ENCODE measurements around the gene GRIA4.

GRIA4 gene

GRCh38 chr11:105988197-105988596 lies 378.3 kb downstream of the GRIA4 start:
- no peak for TF ChIP-seq EZH2phosphoT487 (conservative IDR thresholded peaks at IDR 0.05; ENCODE audit: low read length)
- TF ChIP-seq CTCF (IDR thresholded peaks at IDR 0.05; ENCODE audit: insufficient read depth, low read length, poor library complexity, severe bottlenecking): no peak
- H3K4me3 ChIP-seq (ENCODE audit: insufficient read depth, low read length, poor library complexity, severe bottlenecking): no peak overlapping the region
- H2AFZ ChIP-seq (ENCODE audit: low read depth, low read length, severe bottlenecking): no peak overlapping the region
- no peaks in the 10 kb centered on the region for H3K79me2 ChIP-seq (ENCODE audit: insufficient read depth, low read length)
- H3K36me3 ChIP-seq (ENCODE audit: low read length): no peaks in the 10 kb centered on the region
- H3K9me2 ChIP-seq (replicated peaks; ENCODE audit: insufficient read depth, low read length): no peaks in the 10 kb centered on the region
- no peak overlapping the region for H3K27ac ChIP-seq (ENCODE audit: low read depth, low read length)
- H3K27me3 ChIP-seq (ENCODE audit: low read length): no peaks in the 10 kb centered on the region
- H3K4me2 ChIP-seq (ENCODE audit: low read depth, low read length, poor library complexity, severe bottlenecking): no peak overlapping the region
- no peaks in the 10 kb centered on the region for H3K9me3 ChIP-seq (ENCODE audit: insufficient read depth, low read length)
- no peaks in the 10 kb centered on the region for H3F3A ChIP-seq (ENCODE audit: insufficient read depth)
- H4K20me1 ChIP-seq (ENCODE audit: low read depth, low read length): no peaks in the 10 kb centered on the region
- H3K9ac ChIP-seq (ENCODE audit: low read length): no peak overlapping the region

GRCh38 chr11:105989124-105989523 lies 379.3 kb downstream of the GRIA4 start:
- Histone ChIP-seq H4K20me1 (ENCODE audit: low read depth, low read length) (no peaks in the 10 kb centered on the region), H3K36me3 (ENCODE audit: low read length) (peaks cover 3% of the 10 kb centered on the region; the same call in 1 of the 2 replicates), H3K4me3 (ENCODE audit: insufficient read depth, low read length, poor library complexity, severe bottlenecking) (no peak overlapping the region), H3K9me2 (replicated peaks; ENCODE audit: insufficient read depth, low read length) (no peaks in the 10 kb centered on the region), H3K27ac (ENCODE audit: low read depth, low read length) (no peak overlapping the region), H3K79me2 (ENCODE audit: insufficient read depth, low read length) (no peaks in the 10 kb centered on the region), H3K9ac (ENCODE audit: low read length) (no peak overlapping the region), H3K4me2 (ENCODE audit: low read depth, low read length, poor library complexity, severe bottlenecking) (no peak overlapping the region), H3K9me3 (ENCODE audit: insufficient read depth, low read length) (no peaks in the 10 kb centered on the region), H3K27me3 (ENCODE audit: low read length) (no peaks in the 10 kb centered on the region), H3F3A (ENCODE audit: insufficient read depth) (no peaks in the 10 kb centered on the region), H2AFZ (ENCODE audit: low read depth, low read length, severe bottlenecking) (no peak overlapping the region)
- no peak for TF ChIP-seq EZH2phosphoT487 (conservative IDR thresholded peaks at IDR 0.05; ENCODE audit: low read length)
- no peak for TF ChIP-seq CTCF (IDR thresholded peaks at IDR 0.05; ENCODE audit: insufficient read depth, low read length, poor library complexity, severe bottlenecking)

GRCh38 chr11:105991888-105992287 lies 382.0 kb downstream of the GRIA4 start:
- no peaks in the 10 kb centered on the region for H3F3A ChIP-seq (ENCODE audit: insufficient read depth)
- peaks cover 15% of the 10 kb centered on the region; the same call in 1 of the 2 replicates for H3K36me3 ChIP-seq (ENCODE audit: low read length)
- no peak overlapping the region for H3K27ac ChIP-seq (ENCODE audit: low read depth, low read length)
- H3K9ac ChIP-seq (ENCODE audit: low read length): no peak overlapping the region
- no peak overlapping the region for H3K4me3 ChIP-seq (ENCODE audit: insufficient read depth, low read length, poor library complexity, severe bottlenecking)
- H3K4me2 ChIP-seq (ENCODE audit: low read depth, low read length, poor library complexity, severe bottlenecking): no peak overlapping the region
- H3K27me3 ChIP-seq (ENCODE audit: low read length): no peaks in the 10 kb centered on the region
- no peaks in the 10 kb centered on the region for H3K9me3 ChIP-seq (ENCODE audit: insufficient read depth, low read length)
- H4K20me1 ChIP-seq (ENCODE audit: low read depth, low read length): no peaks in the 10 kb centered on the region
- no peak overlapping the region for H2AFZ ChIP-seq (ENCODE audit: low read depth, low read length, severe bottlenecking)
- H3K79me2 ChIP-seq (ENCODE audit: insufficient read depth, low read length): no peaks in the 10 kb centered on the region
- no peak for TF ChIP-seq CTCF (IDR thresholded peaks at IDR 0.05; ENCODE audit: insufficient read depth, low read length, poor library complexity, severe bottlenecking)
- no peak for TF ChIP-seq EZH2phosphoT487 (conservative IDR thresholded peaks at IDR 0.05; ENCODE audit: low read length)
- no peaks in the 10 kb centered on the region for H3K9me2 ChIP-seq (replicated peaks; ENCODE audit: insufficient read depth, low read length)
